Fibroblast of the aortic adventitia (primary cell): ENCODE measurements around the gene PLXNC1. TPM values are rescaled to one million over a fixed set of nuclear protein-coding genes. Genes with fewer than 3 reads are reported as not detected.

ENCODE experiments used
- DNase-seq: peaks from one replicate; pipeline ENCODE4 v3.0.0-alpha.2; 2010; ENCODE audit warnings: low read depth
- H3K4me3 ChIP-seq: 2 replicates; pipeline ENCODE4 v1.5.1; 2011; ENCODE audit warnings: low read depth, mild to moderate bottlenecking, control low read depth, low read length, moderate library complexity
- CTCF ChIP-seq: IDR thresholded peaks from 2 replicates; pipeline ENCODE4 v1.5.1; 2011; ENCODE audit warnings: mild to moderate bottlenecking, low read length, control low read depth, inconsistent platforms; ENCODE audit not compliant: insufficient read depth
- total RNA-seq: library from RNA; depleted of rRNA; stranded (reverse); fragments of >200 nt; gene quantifications from 2 replicates; pipeline ENCODE4 v1.2.3, GENCODE V29; 2012; ENCODE audit warnings: low replicate concordance

Gene PLXNC1
- total RNA-seq, 1 donor = 4.3 TPM

GRCh38 chr12:94167071-94167755, 18.8 kb downstream of the PLXNC1 start:
- no peak for DNase-seq
- no peak for TF ChIP-seq CTCF
- no peak overlapping the region for H3K4me3 ChIP-seq

GRCh38 chr12:94167756-94168416, 19.5 kb downstream of the PLXNC1 start:
- no peak for TF ChIP-seq CTCF
- no peak for DNase-seq

GRCh38 chr12:94169495-94169894, 21.1 kb downstream of the PLXNC1 start:
- no peak overlapping the region for H3K4me3 ChIP-seq
- TF ChIP-seq CTCF = no peak
- no peak for DNase-seq

More at GRCh38 chr12:94167756-94168416, 19.5 kb downstream of the PLXNC1 start:
- H3K4me3 ChIP-seq = no peak overlapping the region

- no peak for DNase-seq
- H3K4me3 ChIP-seq = no peak overlapping the region
- TF ChIP-seq CTCF = no peak
These were observed 21.8 kb downstream of the PLXNC1 start for GRCh38 chr12:94169966-94170689.

GRCh38 chr12:94170690-94171594, 22.6 kb downstream of the PLXNC1 start:
- no peak overlapping the region for H3K4me3 ChIP-seq
- no peak for DNase-seq
- TF ChIP-seq CTCF = no peak

- H3K4me3 ChIP-seq = no peak overlapping the region
- TF ChIP-seq CTCF = no peak
- no peak for DNase-seq
These were observed 23.2 kb downstream of the PLXNC1 start for GRCh38 chr12:94171595-94171930.
